ENCODE results near the gene MOAP1.

DNA sequence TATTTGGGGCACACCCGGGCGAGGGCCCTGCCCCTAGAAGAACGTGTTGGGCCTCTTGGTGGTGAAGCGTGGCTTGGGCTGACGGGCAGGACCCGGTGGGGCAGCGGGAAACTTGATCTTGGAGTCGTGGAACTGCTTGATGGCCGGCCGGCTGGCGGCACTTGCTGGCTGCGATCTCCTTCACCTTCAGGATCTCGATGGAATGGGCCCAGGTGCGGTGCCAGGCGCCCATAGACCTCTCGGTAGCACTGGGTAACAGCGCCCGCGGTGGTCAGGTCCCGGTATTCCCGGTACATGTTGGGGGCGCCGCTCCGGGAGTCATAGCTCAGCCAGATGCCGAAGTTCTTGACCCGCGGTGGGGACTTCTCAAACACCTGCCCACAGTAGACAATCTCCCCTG, 38.9 kb upstream of the MOAP1 start:
- TF ChIP-seq, protein P1, sequence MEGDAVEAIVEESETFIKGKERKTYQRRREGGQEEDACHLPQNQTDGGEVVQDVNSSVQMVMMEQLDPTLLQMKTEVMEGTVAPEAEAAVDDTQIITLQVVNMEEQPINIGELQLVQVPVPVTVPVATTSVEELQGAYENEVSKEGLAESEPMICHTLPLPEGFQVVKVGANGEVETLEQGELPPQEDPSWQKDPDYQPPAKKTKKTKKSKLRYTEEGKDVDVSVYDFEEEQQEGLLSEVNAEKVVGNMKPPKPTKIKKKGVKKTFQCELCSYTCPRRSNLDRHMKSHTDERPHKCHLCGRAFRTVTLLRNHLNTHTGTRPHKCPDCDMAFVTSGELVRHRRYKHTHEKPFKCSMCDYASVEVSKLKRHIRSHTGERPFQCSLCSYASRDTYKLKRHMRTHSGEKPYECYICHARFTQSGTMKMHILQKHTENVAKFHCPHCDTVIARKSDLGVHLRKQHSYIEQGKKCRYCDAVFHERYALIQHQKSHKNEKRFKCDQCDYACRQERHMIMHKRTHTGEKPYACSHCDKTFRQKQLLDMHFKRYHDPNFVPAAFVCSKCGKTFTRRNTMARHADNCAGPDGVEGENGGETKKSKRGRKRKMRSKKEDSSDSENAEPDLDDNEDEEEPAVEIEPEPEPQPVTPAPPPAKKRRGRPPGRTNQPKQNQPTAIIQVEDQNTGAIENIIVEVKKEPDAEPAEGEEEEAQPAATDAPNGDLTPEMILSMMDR (IDR thresholded peaks at IDR 0.05 in 8 of 11, conservative IDR thresholded peaks at IDR 0.05 in 3 of 11) = no peak
- no peak for TF ChIP-seq POLR2AphosphoS5 (IDR thresholded peaks at IDR 0.05)
